Neuronal stem cell (in vitro differentiated cells): Measurements from ENCODE around the gene SPATS2.

Source experiments
- DNase-seq: peaks from one replicate; pipeline ENCODE4 v3.0.0-alpha.2; 2013; ENCODE audit warnings: low spot score
- H2AFZ ChIP-seq: one replicate; pipeline ENCODE4 v1.6.1; 2013; ENCODE audit warnings: mild to moderate bottlenecking, low read length, inconsistent platforms
- H2AK5ac ChIP-seq: 2 replicates; pipeline ENCODE4 v1.6.1; 2013; ENCODE audit warnings: low read depth, mild to moderate bottlenecking, inconsistent platforms, low read length, moderate library complexity, mixed read lengths
- H2BK120ac ChIP-seq: 2 replicates; pipeline ENCODE4 v1.6.1; 2013; ENCODE audit warnings: low read depth, mild to moderate bottlenecking, inconsistent platforms, low read length, moderate library complexity, mixed read lengths
- H2BK12ac ChIP-seq: one replicate; pipeline ENCODE4 v1.6.1; 2013; ENCODE audit warnings: low read length, inconsistent platforms
- H2BK15ac ChIP-seq: 2 replicates; pipeline ENCODE4 v1.6.1; 2013; ENCODE audit warnings: mild to moderate bottlenecking, low read length, inconsistent platforms, mixed read lengths
- H2BK5ac ChIP-seq: one replicate; pipeline ENCODE4 v1.6.1; 2013; ENCODE audit warnings: inconsistent platforms, mild to moderate bottlenecking, low read length, moderate library complexity
- H3K14ac ChIP-seq: one replicate; pipeline ENCODE4 v1.6.1; 2013; ENCODE audit warnings: low read length, inconsistent platforms
- H3K18ac ChIP-seq: 2 replicates; pipeline ENCODE4 v1.6.1; 2013; ENCODE audit warnings: low read length, inconsistent platforms
- H3K23ac ChIP-seq: 2 replicates; pipeline ENCODE4 v1.6.1; 2013; ENCODE audit warnings: low read depth, mild to moderate bottlenecking, mixed read lengths, low read length, inconsistent platforms; ENCODE audit not compliant: poor library complexity
- H3K27ac ChIP-seq: replicated peaks from 3 replicates; pipeline ENCODE4 v1.5.1; 2013; ENCODE audit warnings: low read length, inconsistent platforms
- H3K27me3 ChIP-seq, 3 experiments: 2 replicates each; pipeline ENCODE4 v1.6.1; 2013; ENCODE audit warnings: low read length in 3 of 3, mild to moderate bottlenecking in 2 of 3, inconsistent platforms in 1 of 3, low read depth in 1 of 3, mixed read lengths in 1 of 3, moderate library complexity in 1 of 3; ENCODE audit not compliant: control insufficient read depth in 3 of 3, insufficient read depth in 3 of 3
- H3K36me3 ChIP-seq, 2 donors: replicated peaks in 1 of 2; 2 replicates each; pipeline ENCODE4 v1.6.1; 2013; ENCODE audit warnings: low read length in 2 of 2; ENCODE audit not compliant: control insufficient read depth in 2 of 2, insufficient read depth in 2 of 2
- H3K4ac ChIP-seq: 2 replicates; pipeline ENCODE4 v1.6.1; 2013; ENCODE audit warnings: inconsistent platforms, mild to moderate bottlenecking, low read length, moderate library complexity
- H3K4me1 ChIP-seq, 2 donors: 1 replicate in 1 of 2; 2 replicates in 1 of 2; pipeline ENCODE4 v1.6.1; 2013; ENCODE audit warnings: low read length in 2 of 2, low read depth in 1 of 2; ENCODE audit not compliant: control insufficient read depth in 2 of 2, insufficient read depth in 1 of 2
- H3K4me2 ChIP-seq: one replicate; pipeline ENCODE4 v1.6.1; 2013; ENCODE audit warnings: mild to moderate bottlenecking, low read length, inconsistent platforms; ENCODE audit not compliant: insufficient read depth, poor library complexity, severe bottlenecking
- H3K4me3 ChIP-seq, 2 donors: 2 replicates each; pipeline ENCODE4 v1.5.1; 2013; ENCODE audit warnings: low read length in 2 of 2, mild to moderate bottlenecking in 2 of 2, inconsistent platforms in 1 of 2, moderate library complexity in 1 of 2
- H3K79me1 ChIP-seq: one replicate; pipeline ENCODE4 v1.6.1; 2013; ENCODE audit warnings: low read depth, mild to moderate bottlenecking, inconsistent platforms, low read length, moderate library complexity
- H3K9ac ChIP-seq: one replicate; pipeline ENCODE4 v1.6.1; 2013; ENCODE audit warnings: mild to moderate bottlenecking, low read depth, low read length, inconsistent platforms; ENCODE audit not compliant: poor library complexity
- H3K9me3 ChIP-seq, 2 donors: replicated peaks in 1 of 2; 2 replicates each; pipeline versions ENCODE3 to v1.6.1; 2013; ENCODE audit warnings: low read length in 2 of 2, mild to moderate bottlenecking in 2 of 2, inconsistent platforms in 1 of 2, low read depth in 1 of 2, mixed read lengths in 1 of 2, moderate library complexity in 1 of 2; ENCODE audit not compliant: control insufficient read depth in 2 of 2, insufficient read depth in 1 of 2
- H4K8ac ChIP-seq: one replicate; pipeline ENCODE4 v1.6.1; 2013; ENCODE audit warnings: low read depth, mild to moderate bottlenecking, inconsistent platforms, low read length, moderate library complexity
- H4K91ac ChIP-seq: one replicate; pipeline ENCODE4 v1.6.1; 2013; ENCODE audit warnings: low read length, low read depth, mild to moderate bottlenecking, inconsistent platforms; ENCODE audit not compliant: poor library complexity
- WGBS, 2 donors: extraction: QIAGEN DNeasy Blood & Tissue Kit; methylation state at CpG; one replicate each; pipeline ENCODE4 v1.1.7; 2013; ENCODE audit warnings: missing lambda C conversion rate in 2 of 2, mixed read lengths in 1 of 2; ENCODE audit not compliant: insufficient read length in 2 of 2, insufficient replicate concordance in 1 of 2; ENCODE audit errors: extremely low coverage in 2 of 2; 5-methylcytosine and 5-hydroxymethylcytosine counted together

SPATS2 gene

GRCh38 chr12:49347311-49348193 is 19.7 kb upstream of the SPATS2 start:
- H4K8ac ChIP-seq, result no peak overlapping the region
- no peak overlapping the region for H3K14ac ChIP-seq
- no peak overlapping the region for H3K23ac ChIP-seq
- H4K91ac ChIP-seq, result no peak overlapping the region
- H2BK5ac ChIP-seq, result no peak overlapping the region
- peak overlapping the region; percentile 97 for H2AFZ ChIP-seq
- H3K4me3 ChIP-seq, result peak overlapping the region; percentile 33 to 47
- H2AK5ac ChIP-seq, result no peak overlapping the region
- H2BK15ac ChIP-seq, result no peak overlapping the region
- no peaks in the 10 kb centered on the region for H3K36me3 ChIP-seq
- peak overlapping the region; percentile 76 for H3K4me2 ChIP-seq
- H3K27ac ChIP-seq, result no peak overlapping the region
- DNase-seq, result peak; percentile 76
- no peak overlapping the region for H2BK12ac ChIP-seq
- no CpG with 5 or more reads among the region's 37 CpGs for WGBS, 2 donors
- H3K9me3 ChIP-seq, result peaks cover 0 to 3% of the 10 kb centered on the region in 2 donors
- H2BK120ac ChIP-seq, result no peak overlapping the region
- peaks cover 15 to 68% (median 64%) of the 10 kb centered on the region in 3 experiments for H3K27me3 ChIP-seq
- no peak overlapping the region for H3K4ac ChIP-seq
- H3K9ac ChIP-seq, result no peak overlapping the region
- peak overlapping the region; percentile 29 for H3K18ac ChIP-seq
- peaks cover 23 to 33% of the 10 kb centered on the region in 2 donors for H3K4me1 ChIP-seq
- H3K79me1 ChIP-seq, result no peaks in the 10 kb centered on the region

- Histone ChIP-seq H3K36me3 (no peaks in the 10 kb centered on the region), H3K9me3 (no peaks in the 10 kb centered on the region)
- WGBS, 2 donors, result no CpG with 5 or more reads among the region's 5 CpGs
Measured at GRCh38 chr12:49348781-49349180, 18.5 kb upstream of the SPATS2 start.

GRCh38 chr12:49349266-49349665 is 18.0 kb upstream of the SPATS2 start:
- no peak overlapping the region for H4K8ac ChIP-seq
- H3K27ac ChIP-seq, result no peak overlapping the region
- no peak overlapping the region for H3K14ac ChIP-seq
- H3K27me3 ChIP-seq, result peaks cover 11 to 52% (median 51%) of the 10 kb centered on the region in 3 experiments
- H2BK15ac ChIP-seq, result no peak overlapping the region
- no peak for DNase-seq
- H2AFZ ChIP-seq, result no peak overlapping the region
- H2BK12ac ChIP-seq, result no peak overlapping the region
- no peak overlapping the region for H2BK5ac ChIP-seq
- H3K9ac ChIP-seq, result peak overlapping the region; percentile 34
- no peaks in the 10 kb centered on the region for H3K79me1 ChIP-seq
- H4K91ac ChIP-seq, result no peak overlapping the region
- H3K9me3 ChIP-seq, result no peaks in the 10 kb centered on the region
- no peak overlapping the region for H2AK5ac ChIP-seq
- no peaks in the 10 kb centered on the region for H3K36me3 ChIP-seq
- no peak overlapping the region for H3K4ac ChIP-seq
- no peak overlapping the region for H3K4me2 ChIP-seq
- H2BK120ac ChIP-seq, result no peak overlapping the region
- peaks cover 17 to 24% of the 10 kb centered on the region in 2 donors for H3K4me1 ChIP-seq
- no CpG with 5 or more reads among the region's 11 CpGs for WGBS, 2 donors
- H3K4me3 ChIP-seq, result no peak overlapping the region
- H3K18ac ChIP-seq, result no peak overlapping the region
- peak overlapping the region; percentile 48 for H3K23ac ChIP-seq

More at GRCh38 chr12:49348781-49349180, 18.5 kb upstream of the SPATS2 start:
- no peak overlapping the region for H3K14ac ChIP-seq
- H3K4me2 ChIP-seq, result no peak overlapping the region
- H3K18ac ChIP-seq, result peak overlapping the region; percentile 19
- no peak overlapping the region for H2BK120ac ChIP-seq
- no peaks in the 10 kb centered on the region for H3K79me1 ChIP-seq
- H2BK12ac ChIP-seq, result no peak overlapping the region
- H3K9ac ChIP-seq, result peak overlapping the region; percentile 12
- no peak overlapping the region for H4K91ac ChIP-seq
- no peak overlapping the region for H3K4me3 ChIP-seq
- no peak overlapping the region for H3K23ac ChIP-seq
- H3K4me1 ChIP-seq, result peaks cover 17 to 24% of the 10 kb centered on the region in 2 donors
- H2BK5ac ChIP-seq, result no peak overlapping the region
- H2AFZ ChIP-seq, result no peak overlapping the region
- no peak overlapping the region for H2BK15ac ChIP-seq
- H3K27me3 ChIP-seq, result peaks cover 11 to 57% (median 56%) of the 10 kb centered on the region in 3 experiments
- H3K4ac ChIP-seq, result no peak overlapping the region
- H2AK5ac ChIP-seq, result peak overlapping the region; percentile 64
- no peak for DNase-seq
- H4K8ac ChIP-seq, result no peak overlapping the region
- no peak overlapping the region for H3K27ac ChIP-seq

GRCh38 chr12:49352351-49352750 is 14.9 kb upstream of the SPATS2 start:
- H2AFZ ChIP-seq, result no peak overlapping the region

More at GRCh38 chr12:49352351-49352750, 14.9 kb upstream of the SPATS2 start:
- Histone ChIP-seq H2BK120ac (no peak overlapping the region), H3K79me1 (no peaks in the 10 kb centered on the region), H3K27me3 (peaks cover 0 to 22% (median 21%) of the 10 kb centered on the region in 3 experiments), H2BK12ac (no peak overlapping the region), H3K4me2 (no peak overlapping the region), H3K4ac (no peak overlapping the region), H3K4me3 (no peak overlapping the region), H4K8ac (no peak overlapping the region), H3K14ac (no peak overlapping the region), H2BK5ac (no peak overlapping the region), H2AK5ac (no peak overlapping the region), H3K9ac (no peak overlapping the region), H4K91ac (no peak overlapping the region), H3K18ac (no peak overlapping the region), H3K4me1 (peaks cover 5 to 6% of the 10 kb centered on the region in 2 donors), H3K23ac (no peak overlapping the region), H3K27ac (no peak overlapping the region), H2BK15ac (no peak overlapping the region), H3K9me3 (no peaks in the 10 kb centered on the region), H3K36me3 (no peaks in the 10 kb centered on the region)
- no CpG with 5 or more reads among the region's 2 CpGs for WGBS, 2 donors
- DNase-seq, result no peak
